ENCODE measurements around the gene GARNL3. TPM values are rescaled to one million over a fixed set of nuclear protein-coding genes. Genes with fewer than 3 reads are reported as not detected.

GARNL3 gene
- total RNA-seq, 1 donor from 2014 or later, result 7.8 TPM

GRCh38 chr9:127404631-127405030 is 140.1 kb downstream of the GARNL3 start:
- intact Hi-C loops (cut with DNase I), result no loop called here
- no peaks in the 10 kb centered on the region for H3K9me3 ChIP-seq
- no peak overlapping the region for H3K4me3 ChIP-seq

GRCh38 chr9:127405344-127406125 is 141.0 kb downstream of the GARNL3 start:
- H3K4me1 ChIP-seq, result no peaks in the 10 kb centered on the region
- intact Hi-C loops (cut with DNase I), result no loop called here
- TF ChIP-seq CTCF (IDR thresholded peaks at IDR 0.05), result no peak
- no peaks in the 10 kb centered on the region for H3K27me3 ChIP-seq (ENCODE audit: low read depth)
- DNase-seq, result no peak
- peaks cover 39% of the 10 kb centered on the region for H3K36me3 ChIP-seq
- no peak for ATAC-seq
- H3K4me3 ChIP-seq, result no peak overlapping the region
- no peak overlapping the region for H3K27ac ChIP-seq
- H3K9me3 ChIP-seq, result no peaks in the 10 kb centered on the region

More at GRCh38 chr9:127404631-127405030, 140.1 kb downstream of the GARNL3 start:
- Histone ChIP-seq H3K36me3 (peaks cover 43% of the 10 kb centered on the region), H3K27me3 (ENCODE audit: low read depth) (no peaks in the 10 kb centered on the region), H3K27ac (no peak overlapping the region), H3K4me1 (no peaks in the 10 kb centered on the region)
- no peak for DNase-seq
- TF ChIP-seq CTCF (IDR thresholded peaks at IDR 0.05), result no peak
- no peak for ATAC-seq

DNA sequence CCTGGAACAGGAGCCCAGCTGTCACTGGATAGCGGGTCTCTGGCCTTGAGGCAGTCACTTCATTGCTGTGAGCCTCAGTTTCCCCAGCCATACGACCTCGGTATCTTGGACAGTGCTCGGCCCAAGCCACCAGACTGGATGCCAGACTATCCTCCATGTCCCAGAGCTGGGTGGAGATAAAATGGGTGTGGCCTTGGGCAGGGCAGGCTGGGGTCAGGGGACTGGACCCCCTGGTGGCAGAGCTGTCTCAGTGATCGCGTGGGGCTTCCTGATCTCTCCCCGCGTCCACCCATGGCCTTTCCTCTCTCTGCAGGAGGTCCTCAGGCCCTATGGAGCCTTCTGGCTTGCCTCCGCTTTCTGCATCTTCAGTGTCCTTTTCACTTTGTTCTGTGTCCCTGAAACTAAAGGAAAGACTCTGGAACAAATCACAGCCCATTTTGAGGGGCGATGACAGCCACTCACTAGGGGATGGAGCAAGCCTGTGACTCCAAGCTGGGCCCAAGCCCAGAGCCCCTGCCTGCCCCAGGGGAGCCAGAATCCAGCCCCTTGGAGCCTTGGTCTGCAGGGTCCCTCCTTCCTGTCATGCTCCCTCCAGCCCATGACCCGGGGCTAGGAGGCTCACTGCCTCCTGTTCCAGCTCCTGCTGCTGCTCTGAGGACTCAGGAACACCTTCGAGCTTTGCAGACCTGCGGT is 142.4 kb downstream of the GARNL3 start:
- no peak overlapping the region for H3K27ac ChIP-seq
- no peaks in the 10 kb centered on the region for H3K9me3 ChIP-seq
- no peaks in the 10 kb centered on the region for H3K4me1 ChIP-seq
- ATAC-seq (peak in 1 of 2 donors; percentile 30), DNase-seq (no peak)
- peaks cover 29% of the 10 kb centered on the region for H3K36me3 ChIP-seq
- H3K27me3 ChIP-seq (ENCODE audit: low read depth), result no peaks in the 10 kb centered on the region
- intact Hi-C loops (cut with DNase I), result no loop called here
- H3K4me3 ChIP-seq, result no peak overlapping the region
- TF ChIP-seq CTCF (IDR thresholded peaks at IDR 0.05), result no peak

GRCh38 chr9:127407492-127407843 is 142.9 kb downstream of the GARNL3 start:
- Histone ChIP-seq H3K36me3 (peaks cover 29% of the 10 kb centered on the region), H3K27me3 (ENCODE audit: low read depth) (no peaks in the 10 kb centered on the region), H3K4me3 (no peak overlapping the region), H3K4me1 (no peaks in the 10 kb centered on the region), H3K27ac (no peak overlapping the region), H3K9me3 (no peaks in the 10 kb centered on the region)
- intact Hi-C loops (cut with DNase I), result no loop called here
- TF ChIP-seq CTCF (IDR thresholded peaks at IDR 0.05), result no peak
- DNase-seq (no peak), ATAC-seq (no peak)

DNA sequence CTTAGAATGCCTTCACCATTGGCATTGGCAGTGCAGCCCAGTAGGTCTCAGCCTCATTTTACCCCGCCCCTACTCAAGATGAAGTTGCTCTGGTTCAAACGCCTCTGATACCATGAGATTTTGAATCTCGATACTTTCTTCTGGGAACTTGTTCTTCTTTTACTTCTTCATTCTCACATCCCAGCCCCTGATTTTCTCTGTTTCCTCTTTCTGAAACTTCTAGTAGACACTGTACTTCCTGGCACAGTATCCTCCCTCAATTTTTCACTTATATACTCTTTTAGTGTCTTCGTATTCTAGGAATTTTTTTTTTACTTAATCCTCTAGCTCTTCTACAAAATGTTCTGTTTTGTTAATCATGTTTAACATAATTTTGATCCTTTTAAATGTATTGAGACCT is 146.5 kb downstream of the GARNL3 start:
- no peak overlapping the region for H3K27ac ChIP-seq
- no peak for ATAC-seq
- DNase-seq, result no peak
- H3K4me3 ChIP-seq, result no peak overlapping the region
- no peaks in the 10 kb centered on the region for H3K9me3 ChIP-seq
- no peaks in the 10 kb centered on the region for H3K27me3 ChIP-seq (ENCODE audit: low read depth)
- H3K4me1 ChIP-seq, result no peaks in the 10 kb centered on the region
- intact Hi-C loops (cut with DNase I), result no loop called here
- peaks cover under 1% of the 10 kb centered on the region for H3K36me3 ChIP-seq
- no peak for TF ChIP-seq CTCF (IDR thresholded peaks at IDR 0.05)

All from lower lobe of right lung (tissue), 2 donors.